A549 (cell line): ENCODE results near the gene ELAC2. TPM values are rescaled to one million over a fixed set of nuclear protein-coding genes. Genes with fewer than 3 reads are reported as not detected.

Experiments
- ATAC-seq, 2 experiments: fragments of 200-7000 bp in 1 of 2; fragments of >200 bp in 1 of 2; cut with Nextera tagmentation in 1 of 2; cut with Tn5 transposase in 1 of 2; 3 replicates each; pipeline versions ENCODE4 v1.8.0 to v1.9.1; 2018 to 2020; ENCODE audit warnings: mild to moderate bottlenecking in 1 of 2, moderate library complexity in 1 of 2
- CTCF ChIA-PET: fragments of 300-600 bp; sonication (Branson Sonifier 250); formaldehyde crosslinking; extraction: SDS; loops from one replicate; lab custom pipeline; 2021; ENCODE audit warnings: antibody characterized with exemption, inconsistent platforms; lab: Yijun Ruan, JAX
- POLR2A ChIA-PET: fragments of 350-600 bp; formaldehyde crosslinking; extraction: SDS; loops from one replicate; lab custom pipeline; 2021; ENCODE audit warnings: antibody characterized with exemption, inconsistent platforms; lab: Yijun Ruan, JAX
- DNase-seq, 2 experiments: peaks; one replicate each; pipeline versions ENCODE4 v3.0.0 to v3.0.0-alpha.2; 2011 to 2016; ENCODE audit warnings: low read depth in 1 of 2, low spot score in 1 of 2
- FAIRE-seq: peaks from 2 replicates; lab custom pipeline; 2011; peaks lifted over from hg19 to GRCh38; lab: Jason Lieb, UNC
- H3K27ac ChIP-seq, 2 experiments: fragments of >200 bp; sonication (Bioruptor Twin); formaldehyde crosslinking; 3 replicates each; pipeline ENCODE4 v1.5.1; 2016 to 2017
- H3K4me1 ChIP-seq: fragments of >200 bp; sonication (Bioruptor Twin); formaldehyde crosslinking; 3 replicates; pipeline ENCODE4 v1.6.1; 2016
- H3K4me2 ChIP-seq: fragments of >200 bp; sonication (Bioruptor Twin); formaldehyde crosslinking; 3 replicates; pipeline ENCODE4 v1.6.1; 2016
- H3K4me3 ChIP-seq: fragments of >200 bp; sonication (Bioruptor Twin); formaldehyde crosslinking; 3 replicates; pipeline ENCODE4 v1.5.1; 2016
- H3K9me3 ChIP-seq: fragments of >200 bp; sonication (Bioruptor Twin); formaldehyde crosslinking; 3 replicates; pipeline ENCODE4 v1.6.1; 2016
- ATOH8 ChIP-seq: fragments of 250-450 bp; sonication (Bioruptor Pico); IDR thresholded peaks from 2 replicates; pipeline ENCODE4 v1.5.0; 2020; ENCODE audit warnings: low read depth, mild to moderate bottlenecking, moderate library complexity
- BHLHE40 ChIP-seq: IDR thresholded peaks from 2 replicates; pipeline ENCODE4 v1.6.1; 2012; ENCODE audit warnings: low read depth, low read length, inconsistent platforms
- CBX2 ChIP-seq: fragments of 200-600 bp; sonication (generic); IDR thresholded peaks from 2 replicates; pipeline ENCODE4 v1.6.1; 2016; ENCODE audit warnings: low read depth, mild to moderate bottlenecking, borderline replicate concordance
- CBX8 ChIP-seq: fragments of 200-600 bp; sonication (generic); IDR thresholded peaks from 2 replicates; pipeline ENCODE4 v1.6.1; 2016
- CEBPB ChIP-seq, 2 experiments: fragments of >200 bp in 1 of 2; sonication (Bioruptor Twin) in 1 of 2; formaldehyde crosslinking in 1 of 2; IDR thresholded peaks; 2 replicates each; pipeline ENCODE4 v1.6.1; 2012 to 2016
- CHD2 ChIP-seq: fragments of 150-350 bp; IDR thresholded peaks from 2 replicates; pipeline ENCODE4 v1.6.1; 2014; ENCODE audit warnings: low read length; ENCODE audit not compliant: partially characterized antibody
- CHD4 ChIP-seq: fragments of 200-600 bp; sonication (generic); IDR thresholded peaks from 2 replicates; pipeline ENCODE4 v1.6.1; 2016; ENCODE audit warnings: antibody characterized with exemption, mild to moderate bottlenecking, borderline replicate concordance
- CTCF ChIP-seq: fragments of >200 bp; sonication (Bioruptor Twin); formaldehyde crosslinking; IDR thresholded peaks from 3 replicates; pipeline ENCODE4 v1.5.1; 2016
- E2F6 ChIP-seq: IDR thresholded peaks from 2 replicates; pipeline ENCODE4 v1.6.1; 2012; ENCODE audit warnings: low read depth, borderline replicate concordance
- EHF ChIP-seq: fragments of 250-450 bp; sonication (Bioruptor Pico); IDR thresholded peaks from 2 replicates; pipeline ENCODE4 v1.5.0; 2020; ENCODE audit warnings: mild to moderate bottlenecking
- EHMT2 ChIP-seq: fragments of 200-600 bp; sonication (generic); IDR thresholded peaks from 2 replicates; pipeline ENCODE4 v1.6.1; 2016; ENCODE audit warnings: antibody characterized with exemption, low read depth, mild to moderate bottlenecking, moderate library complexity
- ELK1 ChIP-seq: fragments of 150-350 bp; IDR thresholded peaks from 2 replicates; pipeline ENCODE4 v1.6.1; 2014; ENCODE audit warnings: low read depth, mild to moderate bottlenecking, low read length
- EP300 ChIP-seq, 2 experiments: fragments of >200 bp; sonication (Bioruptor Twin); formaldehyde crosslinking; IDR thresholded peaks; 2 replicates in 1 of 2; 3 replicates in 1 of 2; pipeline ENCODE4 v1.6.1; 2016 to 2017
- FOSB ChIP-seq: fragments of 250-450 bp; sonication (Bioruptor Pico); IDR thresholded peaks from 2 replicates; pipeline ENCODE4 v1.5.0; 2020; ENCODE audit warnings: mild to moderate bottlenecking, moderate library complexity
- GATA3 ChIP-seq: IDR thresholded peaks from 2 replicates; pipeline ENCODE4 v1.6.1; 2012; ENCODE audit warnings: borderline replicate concordance
- HES2 ChIP-seq: fragments of >200 bp; sonication (Bioruptor Twin); formaldehyde crosslinking; IDR thresholded peaks from 2 replicates; pipeline ENCODE4 v1.6.1; 2016
- HOXB13 ChIP-seq: fragments of 250-450 bp; sonication (Bioruptor Pico); IDR thresholded peaks from 2 replicates; pipeline ENCODE4 v1.5.0; 2020; ENCODE audit warnings: low read depth, mild to moderate bottlenecking, moderate library complexity
- JUN ChIP-seq, 2 experiments: fragments of >200 bp; sonication (Bioruptor Twin); formaldehyde crosslinking; IDR thresholded peaks; 2 replicates in 1 of 2; 3 replicates in 1 of 2; pipeline ENCODE4 v1.6.1; 2016 to 2017
- MAFK ChIP-seq: fragments of 450-650 bp; IDR thresholded peaks from 2 replicates; pipeline ENCODE4 v1.6.1; 2014; ENCODE audit not compliant: partially characterized antibody
- MAZ ChIP-seq: fragments of 150-350 bp; IDR thresholded peaks from 2 replicates; pipeline ENCODE4 v1.6.1; 2014; ENCODE audit warnings: antibody characterized with exemption, low read depth, low read length, borderline replicate concordance
- NFE2L2 ChIP-seq: fragments of 150-350 bp; conservative IDR thresholded peaks from 2 replicates; pipeline ENCODE4 v1.6.1; 2014; ENCODE audit warnings: low read length
- NPAS2 ChIP-seq: fragments of 250-450 bp; sonication (Bioruptor Pico); IDR thresholded peaks from 2 replicates; pipeline ENCODE4 v1.8.0; 2022; ENCODE audit warnings: mild to moderate bottlenecking, moderate library complexity, borderline replicate concordance
- PBX3 ChIP-seq: IDR thresholded peaks from 2 replicates; pipeline ENCODE4 v1.6.1; 2012
- RARB ChIP-seq: fragments of 250-450 bp; sonication (Bioruptor Pico); IDR thresholded peaks from 2 replicates; pipeline ENCODE4 v1.8.0; 2021; ENCODE audit warnings: mild to moderate bottlenecking, moderate library complexity
- REST ChIP-seq: fragments of 200-600 bp; sonication (generic); IDR thresholded peaks from 2 replicates; pipeline ENCODE4 v1.6.1; 2016; ENCODE audit warnings: antibody characterized with exemption, mild to moderate bottlenecking, moderate library complexity
- RFX5 ChIP-seq: fragments of 450-650 bp; IDR thresholded peaks from 2 replicates; pipeline ENCODE4 v1.7.1; 2014; ENCODE audit warnings: antibody characterized with exemption, mild to moderate bottlenecking, moderate library complexity
- SMC3 ChIP-seq: fragments of >200 bp; sonication (Bioruptor Twin); formaldehyde crosslinking; IDR thresholded peaks from 3 replicates; pipeline ENCODE4 v1.6.1; 2018; ENCODE audit warnings: inconsistent platforms
- WGBS: methylation state at CpG from one replicate; pipeline ENCODE4 v1.1.6; 2017; ENCODE audit errors: missing lambda C conversion rate; 5-methylcytosine and 5-hydroxymethylcytosine counted together
- polyA plus RNA-seq, 4 experiments: library from polyadenylated mRNA; depleted of rRNA in 3 of 4; stranded (reverse); fragments of >200 nt; fragmentation: RNase III in 1 of 4; extraction: RNeasy Plus Mini Kit Qiagen cat#74134 plus additional on column Dnase treatment in 1 of 4; gene quantifications; 2 replicates in 3 of 4; 3 replicates in 1 of 4; pipeline ENCODE4 v1.2.3, GENCODE V29; 2011 to 2017

The ELAC2 gene
- polyA plus RNA-seq, 2 of the 4 experiments (the other 2 are of a cell fraction) = 97.9 to 106 TPM

GRCh38 chr17:13046361-13046760, 28.5 kb upstream of the ELAC2 start:
- no peak for FAIRE-seq
- POLR2A ChIA-PET = no interaction called here
- TF ChIP-seq RARB (CRISPR knock-in tag) (no peak), NFE2L2 (no peak), ATOH8 (CRISPR knock-in tag) (no peak), EP300 (IDR thresholded peaks at IDR 0.05) (no peak), MAFK (no peak), GATA3 (no peak), SMC3 (no peak), RFX5 (no peak), JUN (IDR thresholded peaks at IDR 0.05) (no peak), MAZ (no peak), CBX2 (no peak), EHMT2 (no peak), EHF (no peak), NPAS2 (CRISPR knock-in tag) (no peak), REST (no peak), HOXB13 (CRISPR knock-in tag) (no peak), E2F6 (no peak), ELK1 (no peak)

GRCh38 chr17:13044572-13045065, 26.8 kb upstream of the ELAC2 start:
- no peak overlapping the region for H3K27ac ChIP-seq
- POLR2A ChIA-PET = no interaction called here
- 0 out of 3 replicates have a peak, but pooled peaks cover 15% of the 10 kb centered on the region for H3K9me3 ChIP-seq
- CTCF ChIA-PET = interaction anchor here (1.8 kb wide), 1 partner anchor 13 kb away, joined by 6 read pairs; no protein-coding TSS in a partner anchor
- no peaks in the 10 kb centered on the region for H3K4me1 ChIP-seq
- DNase-seq = no peak
- FAIRE-seq = no peak
- WGBS = 61% methylated on average over 7 of the region's 7 CpGs
- H3K4me3 ChIP-seq = no peak overlapping the region
- H3K4me2 ChIP-seq = no peak overlapping the region
- no peak for ATAC-seq
- TF ChIP-seq E2F6 (no peak), FOSB (CRISPR knock-in tag) (no peak), GATA3 (no peak), RARB (CRISPR knock-in tag) (no peak), CHD2 (no peak), PBX3 (no peak), CHD4 (no peak), CTCF (no peak), CBX8 (no peak), HES2 (no peak), BHLHE40 (no peak), CEBPB (IDR thresholded peaks at IDR 0.05) (no peak)

More at GRCh38 chr17:13046361-13046760, 28.5 kb upstream of the ELAC2 start:
- DNase-seq (no peak), ATAC-seq (peak in 1 of 2 experiments; percentile 24; a peak in 2 of 6 replicates)
- Histone ChIP-seq H3K9me3 (0 out of 3 replicates have a peak, but pooled peaks cover 14% of the 10 kb centered on the region), H3K4me1 (no peaks in the 10 kb centered on the region), H3K27ac (no peak overlapping the region), H3K4me2 (no peak overlapping the region), H3K4me3 (no peak overlapping the region)
- CTCF ChIA-PET = interaction anchor here (0.7 to 4.9 kb wide), 4 partner anchors 15 to 549 kb away, joined by 3 to 51 read pairs (median 5); no protein-coding TSS in a partner anchor
- WGBS = 51% methylated on average over 12 of the region's 12 CpGs
